Neural cell (in vitro differentiated cells): ENCODE results near the gene FER1L5. TPM values are rescaled to one million over a fixed set of nuclear protein-coding genes. Genes with fewer than 3 reads are reported as not detected.

Source experiments
- H2AFZ ChIP-seq: fragments of 200-600, 300-800 bp; sonication (generic), shearing (Covaris generic); 2 replicates; pipeline ENCODE4 v1.6.0; 2014; ENCODE audit warnings: low read depth, mild to moderate bottlenecking, antibody characterized with exemption, low read length, moderate library complexity
- H3F3A ChIP-seq: fragments of 200-600 bp; shearing (Covaris generic); 2 replicates; pipeline ENCODE4 v1.6.1; 2016; ENCODE audit warnings: mild to moderate bottlenecking, moderate library complexity, mixed read lengths, antibody characterized with exemption, low read length; ENCODE audit not compliant: insufficient read depth, poor library complexity, severe bottlenecking
- H3K27ac ChIP-seq: fragments of 200-600, 300-800 bp; sonication (generic), shearing (Covaris generic); 2 replicates; pipeline ENCODE4 v1.5.1; 2014; ENCODE audit warnings: mild to moderate bottlenecking, low read length, moderate library complexity
- H3K27me3 ChIP-seq: fragments of 300-800, 200-600 bp; sonication (generic), shearing (Covaris generic); 2 replicates; pipeline ENCODE4 v1.6.0; 2014; ENCODE audit warnings: mild to moderate bottlenecking, low read depth, low read length, moderate library complexity; ENCODE audit not compliant: insufficient read depth
- H3K36me3 ChIP-seq: fragments of 300-800, 200-600 bp; sonication (generic), shearing (Covaris generic); 2 replicates; pipeline ENCODE4 v1.5.1; 2014; ENCODE audit warnings: mild to moderate bottlenecking, antibody characterized with exemption, low read length, moderate library complexity; ENCODE audit not compliant: insufficient read depth
- H3K4me2 ChIP-seq: fragments of 300-800, 200-600 bp; sonication (generic), shearing (Covaris generic); 2 replicates; pipeline ENCODE4 v1.6.0; 2014; ENCODE audit warnings: mild to moderate bottlenecking, low read length
- H3K4me3 ChIP-seq: fragments of 300-800, 200-600 bp; sonication (generic), shearing (Covaris generic); 2 replicates; pipeline ENCODE4 v1.5.1; 2014; ENCODE audit warnings: mild to moderate bottlenecking, low read length, moderate library complexity
- H3K79me2 ChIP-seq: fragments of 200-600 bp; shearing (Covaris generic); replicated peaks from 2 replicates; pipeline ENCODE4 v1.6.0; 2014; ENCODE audit warnings: mild to moderate bottlenecking, low read length, moderate library complexity; ENCODE audit not compliant: insufficient read depth
- H3K9ac ChIP-seq: fragments of 300-800, 200-600 bp; sonication (generic), shearing (Covaris generic); 2 replicates; pipeline ENCODE4 v1.6.1; 2016; ENCODE audit warnings: mild to moderate bottlenecking, low read length, mixed read lengths
- H3K9me2 ChIP-seq: fragments of 200-600 bp; shearing (Covaris generic); 2 replicates; pipeline ENCODE4 v1.6.1; 2016; ENCODE audit warnings: mild to moderate bottlenecking, low read length, mixed read lengths; ENCODE audit not compliant: insufficient read depth
- H3K9me3 ChIP-seq: fragments of 200-600, 300-800 bp; sonication (generic), shearing (Covaris generic); 2 replicates; pipeline ENCODE4 v1.6.1; 2016; ENCODE audit warnings: mild to moderate bottlenecking, mixed run types, low read length, moderate library complexity, mixed read lengths
- H4K20me1 ChIP-seq: fragments of 200-600 bp; shearing (Covaris generic); 2 replicates; pipeline ENCODE4 v1.6.1; 2016; ENCODE audit warnings: mild to moderate bottlenecking, mixed run types; ENCODE audit not compliant: insufficient read depth
- CTCF ChIP-seq: fragments of 450-650 bp; IDR thresholded peaks from 2 replicates; pipeline ENCODE4 v1.5.1; 2014; ENCODE audit warnings: antibody characterized with exemption, mild to moderate bottlenecking, moderate library complexity; ENCODE audit not compliant: poor library complexity, severe bottlenecking
- EP300 ChIP-seq: fragments of 450-650 bp; conservative IDR thresholded peaks from 2 replicates; pipeline ENCODE4 v1.6.1; 2014; ENCODE audit warnings: antibody characterized with exemption, mild to moderate bottlenecking, moderate library complexity; ENCODE audit not compliant: poor library complexity, severe bottlenecking
- EZH2 ChIP-seq: fragments of 200-600, 300-800 bp; shearing (Covaris generic), sonication (generic); IDR thresholded peaks from 2 replicates; pipeline ENCODE4 v1.6.1; 2014; ENCODE audit warnings: antibody characterized with exemption, low read length, borderline replicate concordance, mild to moderate bottlenecking; ENCODE audit not compliant: insufficient read depth, poor library complexity, severe bottlenecking
- MXI1 ChIP-seq: fragments of 450-650 bp; conservative IDR thresholded peaks from 2 replicates; pipeline ENCODE4 v1.6.1; 2014; ENCODE audit warnings: antibody characterized with exemption, mild to moderate bottlenecking; ENCODE audit not compliant: poor library complexity, severe bottlenecking
- POLR2AphosphoS5 ChIP-seq: IDR thresholded peaks from 2 replicates; pipeline ENCODE4 v1.6.1; 2012
- RAD21 ChIP-seq: fragments of 450-650 bp; conservative IDR thresholded peaks from 2 replicates; pipeline ENCODE4 v1.6.1; 2014; ENCODE audit warnings: antibody characterized with exemption, mild to moderate bottlenecking, moderate library complexity
- SMC3 ChIP-seq: fragments of 450-650 bp; conservative IDR thresholded peaks from 2 replicates; pipeline ENCODE4 v1.6.1; 2014; ENCODE audit warnings: antibody characterized with exemption, mild to moderate bottlenecking, moderate library complexity; ENCODE audit not compliant: poor library complexity
- TAF1 ChIP-seq: IDR thresholded peaks from 2 replicates; pipeline ENCODE4 v1.6.1; 2012; ENCODE audit warnings: low read depth
- polyA plus RNA-seq: library from polyadenylated mRNA; depleted of rRNA; stranded (reverse); fragments of >200 nt; gene quantifications from 2 replicates; pipeline ENCODE4 v1.2.3, GENCODE V29; 2014
- TF ChIP-seq, protein P1 (sequence below): IDR thresholded peaks from 2 replicates; pipeline ENCODE4 v1.6.1; 2012; ENCODE audit warnings: borderline replicate concordance

The FER1L5 gene
- polyA plus RNA-seq, 1 donor from 2014 or later: 0.28 TPM

- Histone ChIP-seq H3F3A (no peaks in the 10 kb centered on the region), H4K20me1 (no peaks in the 10 kb centered on the region), H3K27ac (no peak overlapping the region), H3K9ac (no peak overlapping the region), H3K4me2 (no peak overlapping the region), H2AFZ (no peak overlapping the region), H3K36me3 (no peaks in the 10 kb centered on the region), H3K9me2 (no peaks in the 10 kb centered on the region), H3K4me3 (no peak overlapping the region), H3K27me3 (no peaks in the 10 kb centered on the region), H3K9me3 (no peaks in the 10 kb centered on the region), H3K79me2 (no peaks in the 10 kb centered on the region)
- TF ChIP-seq, protein P1, sequence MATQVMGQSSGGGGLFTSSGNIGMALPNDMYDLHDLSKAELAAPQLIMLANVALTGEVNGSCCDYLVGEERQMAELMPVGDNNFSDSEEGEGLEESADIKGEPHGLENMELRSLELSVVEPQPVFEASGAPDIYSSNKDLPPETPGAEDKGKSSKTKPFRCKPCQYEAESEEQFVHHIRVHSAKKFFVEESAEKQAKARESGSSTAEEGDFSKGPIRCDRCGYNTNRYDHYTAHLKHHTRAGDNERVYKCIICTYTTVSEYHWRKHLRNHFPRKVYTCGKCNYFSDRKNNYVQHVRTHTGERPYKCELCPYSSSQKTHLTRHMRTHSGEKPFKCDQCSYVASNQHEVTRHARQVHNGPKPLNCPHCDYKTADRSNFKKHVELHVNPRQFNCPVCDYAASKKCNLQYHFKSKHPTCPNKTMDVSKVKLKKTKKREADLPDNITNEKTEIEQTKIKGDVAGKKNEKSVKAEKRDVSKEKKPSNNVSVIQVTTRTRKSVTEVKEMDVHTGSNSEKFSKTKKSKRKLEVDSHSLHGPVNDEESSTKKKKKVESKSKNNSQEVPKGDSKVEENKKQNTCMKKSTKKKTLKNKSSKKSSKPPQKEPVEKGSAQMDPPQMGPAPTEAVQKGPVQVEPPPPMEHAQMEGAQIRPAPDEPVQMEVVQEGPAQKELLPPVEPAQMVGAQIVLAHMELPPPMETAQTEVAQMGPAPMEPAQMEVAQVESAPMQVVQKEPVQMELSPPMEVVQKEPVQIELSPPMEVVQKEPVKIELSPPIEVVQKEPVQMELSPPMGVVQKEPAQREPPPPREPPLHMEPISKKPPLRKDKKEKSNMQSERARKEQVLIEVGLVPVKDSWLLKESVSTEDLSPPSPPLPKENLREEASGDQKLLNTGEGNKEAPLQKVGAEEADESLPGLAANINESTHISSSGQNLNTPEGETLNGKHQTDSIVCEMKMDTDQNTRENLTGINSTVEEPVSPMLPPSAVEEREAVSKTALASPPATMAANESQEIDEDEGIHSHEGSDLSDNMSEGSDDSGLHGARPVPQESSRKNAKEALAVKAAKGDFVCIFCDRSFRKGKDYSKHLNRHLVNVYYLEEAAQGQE: no peak
- TF ChIP-seq EP300 (no peak), POLR2AphosphoS5 (no peak), TAF1 (no peak), MXI1 (no peak), CTCF (no peak), EZH2 (no peak), SMC3 (no peak), RAD21 (no peak)
Measured at GRCh38 chr2:96661324-96661723, 18.8 kb downstream of the FER1L5 start.

DNA sequence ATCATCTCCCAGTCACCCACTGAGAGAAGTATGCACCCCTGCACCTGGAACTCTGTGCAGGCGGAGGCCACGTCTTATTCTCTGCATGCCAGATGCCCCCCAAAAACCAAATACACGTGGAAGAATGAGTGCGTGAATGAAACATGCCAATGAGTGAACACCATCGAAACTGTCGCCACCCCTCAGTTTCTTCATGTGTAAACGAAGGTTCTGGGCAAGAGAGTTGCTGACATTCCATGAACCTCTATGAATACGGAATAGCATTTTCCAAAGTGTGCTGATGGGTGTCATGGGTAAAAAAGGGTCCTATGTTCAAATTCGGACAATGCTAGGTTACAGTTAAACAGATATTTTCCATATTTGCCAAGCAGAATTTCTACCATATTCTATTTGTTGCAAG is 19.8 kb downstream of the FER1L5 start:
- H3F3A ChIP-seq: no peaks in the 10 kb centered on the region
- no peak for TF ChIP-seq POLR2AphosphoS5
- TF ChIP-seq EZH2: no peak
- TF ChIP-seq TAF1: no peak
- no peak for TF ChIP-seq CTCF
- no peak for TF ChIP-seq SMC3
- no peak for TF ChIP-seq MXI1
- TF ChIP-seq, protein P1: no peak
- TF ChIP-seq EP300: no peak
- no peak for TF ChIP-seq RAD21
- no peak overlapping the region for H3K9ac ChIP-seq
- H3K27me3 ChIP-seq: no peaks in the 10 kb centered on the region
- H3K9me3 ChIP-seq: no peaks in the 10 kb centered on the region
- H4K20me1 ChIP-seq: no peaks in the 10 kb centered on the region
- H3K27ac ChIP-seq: no peak overlapping the region
- H3K79me2 ChIP-seq: no peaks in the 10 kb centered on the region
- no peak overlapping the region for H3K4me3 ChIP-seq
- H3K36me3 ChIP-seq: no peaks in the 10 kb centered on the region
- no peaks in the 10 kb centered on the region for H3K9me2 ChIP-seq
- no peak overlapping the region for H3K4me2 ChIP-seq
- no peak overlapping the region for H2AFZ ChIP-seq
